Lower leg skin (tissue), 3 donors: ENCODE data around the gene LOXL1.

Experiments used
- POLR2A ChIP-seq, 2 donors: fragments of 450-650 bp; IDR thresholded peaks; one replicate each; pipeline ENCODE4 v1.6.1; 2016 to 2017; ENCODE audit warnings: antibody characterized with exemption in 2 of 2, mild to moderate bottlenecking in 1 of 2, moderate library complexity in 1 of 2
- TF ChIP-seq, protein P1 (sequence below), 3 donors: fragments of 450-650 bp; IDR thresholded peaks; one replicate each; pipeline ENCODE4 v1.5.1; 2016; ENCODE audit warnings: antibody characterized with exemption in 3 of 3, mild to moderate bottlenecking in 3 of 3, moderate library complexity in 2 of 3

- TF ChIP-seq, protein P1, sequence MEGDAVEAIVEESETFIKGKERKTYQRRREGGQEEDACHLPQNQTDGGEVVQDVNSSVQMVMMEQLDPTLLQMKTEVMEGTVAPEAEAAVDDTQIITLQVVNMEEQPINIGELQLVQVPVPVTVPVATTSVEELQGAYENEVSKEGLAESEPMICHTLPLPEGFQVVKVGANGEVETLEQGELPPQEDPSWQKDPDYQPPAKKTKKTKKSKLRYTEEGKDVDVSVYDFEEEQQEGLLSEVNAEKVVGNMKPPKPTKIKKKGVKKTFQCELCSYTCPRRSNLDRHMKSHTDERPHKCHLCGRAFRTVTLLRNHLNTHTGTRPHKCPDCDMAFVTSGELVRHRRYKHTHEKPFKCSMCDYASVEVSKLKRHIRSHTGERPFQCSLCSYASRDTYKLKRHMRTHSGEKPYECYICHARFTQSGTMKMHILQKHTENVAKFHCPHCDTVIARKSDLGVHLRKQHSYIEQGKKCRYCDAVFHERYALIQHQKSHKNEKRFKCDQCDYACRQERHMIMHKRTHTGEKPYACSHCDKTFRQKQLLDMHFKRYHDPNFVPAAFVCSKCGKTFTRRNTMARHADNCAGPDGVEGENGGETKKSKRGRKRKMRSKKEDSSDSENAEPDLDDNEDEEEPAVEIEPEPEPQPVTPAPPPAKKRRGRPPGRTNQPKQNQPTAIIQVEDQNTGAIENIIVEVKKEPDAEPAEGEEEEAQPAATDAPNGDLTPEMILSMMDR (IDR thresholded peaks at IDR 0.05), result no peak
- no peak for TF ChIP-seq POLR2A (IDR thresholded peaks at IDR 0.05)
Measured at GRCh38 chr15:73936588-73937290, 10.5 kb downstream of the LOXL1 start.
